GM12874 (cell line): ENCODE measurements around the gene GNG11.

Source experiments
- CTCF ChIP-seq: IDR thresholded peaks from 2 replicates; pipeline ENCODE4 v1.5.1; 2011; ENCODE audit warnings: low read depth, mild to moderate bottlenecking, control low read depth, low read length, moderate library complexity; ENCODE audit not compliant: insufficient read depth

The GNG11 gene

GRCh38 chr7:93964262-93964661 lies 42.7 kb downstream of the GNG11 start:
- TF ChIP-seq CTCF = no peak

- no peak for TF ChIP-seq CTCF
Measured at GRCh38 chr7:93964813-93965212, 43.3 kb downstream of the GNG11 start.

GRCh38 chr7:93968911-93969620 lies 47.5 kb downstream of the GNG11 start:
- TF ChIP-seq CTCF = no peak

GRCh38 chr7:93972029-93972725 lies 50.6 kb downstream of the GNG11 start:
- no peak for TF ChIP-seq CTCF

- no peak for TF ChIP-seq CTCF
Measured at GRCh38 chr7:93973134-93973533, 51.6 kb downstream of the GNG11 start.

GRCh38 chr7:93977211-93977950 lies 55.8 kb downstream of the GNG11 start:
- no peak for TF ChIP-seq CTCF
